NCI-H524 (cell line): ENCODE measurements around the gene RTL1.

Experiments used
- DNase-seq, 2 experiments: peaks; one replicate each; lab custom pipeline; 2025; lab: John Stamatoyannopoulos, UW

Gene RTL1

DNA sequence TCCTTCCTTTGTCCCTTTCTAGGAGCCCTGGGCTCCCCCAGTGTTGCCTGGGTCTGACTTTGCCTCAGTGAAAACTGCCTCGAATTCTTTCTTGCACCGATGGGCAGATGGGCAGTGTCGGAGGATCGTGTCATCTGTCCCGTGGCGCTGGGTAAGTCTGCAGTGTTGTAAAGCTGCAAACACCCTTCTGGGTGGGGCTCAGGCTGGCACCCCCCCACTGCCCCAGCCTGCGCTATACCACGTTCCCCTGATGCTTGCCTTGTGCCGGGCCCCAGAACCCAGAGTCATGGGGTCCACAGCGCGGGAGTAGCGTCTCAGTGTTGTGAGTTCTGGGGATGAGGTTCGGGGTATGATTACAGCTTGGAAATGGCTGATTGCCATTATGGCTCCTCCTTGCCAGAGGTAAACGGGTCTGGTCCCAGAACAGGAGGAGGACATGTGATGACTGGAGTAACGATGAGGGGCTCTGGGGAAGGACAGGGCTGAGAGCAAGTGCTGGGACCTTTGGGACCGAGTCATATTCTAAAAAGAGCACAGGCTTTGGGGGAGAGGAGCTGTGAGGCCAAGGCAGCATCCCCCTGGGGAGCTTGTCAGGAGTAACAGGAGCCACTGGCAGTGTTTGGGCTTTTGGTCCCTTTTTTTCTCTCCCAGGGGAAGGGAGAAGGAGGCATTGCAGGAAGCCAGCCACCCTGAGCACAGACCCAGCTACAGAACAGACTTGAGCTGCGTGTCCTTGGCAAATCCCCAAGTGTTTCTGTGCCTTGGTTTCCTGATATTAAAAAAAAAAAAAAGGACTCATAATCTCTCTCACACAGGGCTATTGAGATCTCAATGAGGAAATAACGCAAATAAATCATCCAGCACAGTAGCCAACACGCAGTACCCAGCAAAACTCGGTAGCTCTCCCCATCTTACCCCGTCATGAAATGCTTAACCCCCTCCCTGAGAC lies 4.3 kb downstream of the RTL1 start:
- DNase-seq, result peak in 1 of 2 experiments; percentile 52

DNA sequence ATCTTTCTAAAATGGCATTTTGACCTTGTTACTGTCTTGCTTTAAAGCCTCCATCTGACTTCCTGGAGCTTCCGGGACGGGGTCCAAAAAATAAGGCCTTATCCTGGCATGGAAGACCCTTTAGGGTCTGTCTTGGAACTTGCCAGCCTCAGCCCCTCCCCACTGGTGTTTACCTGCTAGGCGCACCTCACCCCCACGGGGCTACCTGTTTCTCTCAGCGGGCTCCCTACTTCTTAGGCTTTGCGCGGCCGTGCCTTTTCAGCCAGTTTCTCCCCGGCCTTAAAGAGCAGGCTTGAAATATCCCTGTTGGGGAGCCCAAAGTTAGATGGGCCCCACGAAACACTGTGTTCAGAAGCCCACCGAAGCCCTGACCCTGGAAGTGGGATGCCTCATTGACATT lies 5.1 kb downstream of the RTL1 start:
- DNase-seq, result no peak

DNA sequence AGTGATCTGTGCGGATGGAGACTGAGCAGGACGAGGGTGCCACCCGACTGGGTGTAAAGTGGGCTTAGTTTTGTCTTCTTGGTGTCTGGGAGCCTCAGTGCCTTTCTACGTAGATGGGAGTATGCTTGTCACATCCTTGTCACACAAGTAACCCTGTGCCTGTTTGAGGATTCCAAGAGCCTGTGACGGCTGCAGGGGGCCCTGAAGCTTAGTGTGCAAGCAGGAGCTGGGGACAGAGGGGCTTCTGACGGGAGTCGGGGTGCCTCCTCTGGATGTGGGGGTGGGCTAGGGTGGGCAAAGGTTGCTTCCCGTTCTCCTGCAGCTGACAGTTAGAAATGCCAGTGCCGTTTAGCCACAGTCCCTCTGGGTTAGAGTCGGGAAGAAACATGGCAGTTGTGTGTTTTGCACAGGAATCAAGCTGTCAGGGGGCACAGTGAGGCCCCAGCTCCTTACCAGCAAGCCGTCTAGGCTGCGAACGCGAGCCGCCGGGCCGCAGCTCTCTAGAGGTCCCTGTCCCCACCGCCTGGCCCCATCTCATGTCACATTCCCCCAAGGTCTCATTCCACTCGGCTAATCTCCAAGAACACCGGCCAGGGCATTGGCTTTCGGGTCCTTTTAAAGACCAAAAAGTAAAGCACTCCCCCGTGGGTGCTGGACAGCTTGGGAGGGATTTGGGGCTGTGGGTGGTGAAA lies 7.0 kb downstream of the RTL1 start:
- peak in 1 of 2 experiments; percentile 28 for DNase-seq

DNA sequence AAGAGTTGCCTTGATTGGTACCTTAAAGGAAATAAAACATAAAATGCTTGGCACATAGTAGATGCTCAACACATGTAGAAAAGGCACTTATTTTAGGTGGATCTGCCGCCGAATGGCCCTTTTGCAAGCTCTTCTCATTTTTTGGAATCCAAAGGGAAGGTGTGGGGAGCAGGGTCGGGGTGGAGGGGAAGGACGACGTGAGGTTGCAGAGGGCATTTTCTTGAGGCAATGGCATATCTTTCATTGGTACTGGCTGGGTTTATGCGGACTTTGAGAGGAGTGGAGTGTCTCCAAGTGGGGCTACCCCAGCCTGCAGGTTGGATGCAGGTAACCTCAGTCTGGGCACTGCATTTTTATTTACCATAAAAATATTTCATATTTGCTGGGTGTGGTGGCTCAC lies 8.1 kb downstream of the RTL1 start:
- no peak for DNase-seq

DNA sequence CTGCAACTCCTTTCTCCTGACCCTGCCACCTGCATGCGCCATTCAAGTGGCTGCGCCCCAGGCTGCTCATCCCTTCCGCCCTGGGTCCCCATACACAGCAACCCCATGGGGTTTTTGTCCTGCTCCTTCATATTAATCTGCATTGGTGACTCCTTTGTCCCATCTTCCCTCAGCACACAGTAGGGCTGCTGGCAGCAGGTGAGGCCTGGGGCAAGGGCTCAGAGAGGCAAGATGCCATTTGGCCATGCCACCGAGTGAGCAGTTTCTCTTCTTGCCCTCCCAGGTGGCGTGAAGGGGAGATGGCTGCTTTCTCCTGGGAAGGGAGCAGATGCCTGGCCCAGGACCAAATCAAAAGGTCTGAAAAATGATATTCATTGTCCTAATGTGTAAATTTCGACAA lies 9.1 kb downstream of the RTL1 start:
- no peak for DNase-seq

DNA sequence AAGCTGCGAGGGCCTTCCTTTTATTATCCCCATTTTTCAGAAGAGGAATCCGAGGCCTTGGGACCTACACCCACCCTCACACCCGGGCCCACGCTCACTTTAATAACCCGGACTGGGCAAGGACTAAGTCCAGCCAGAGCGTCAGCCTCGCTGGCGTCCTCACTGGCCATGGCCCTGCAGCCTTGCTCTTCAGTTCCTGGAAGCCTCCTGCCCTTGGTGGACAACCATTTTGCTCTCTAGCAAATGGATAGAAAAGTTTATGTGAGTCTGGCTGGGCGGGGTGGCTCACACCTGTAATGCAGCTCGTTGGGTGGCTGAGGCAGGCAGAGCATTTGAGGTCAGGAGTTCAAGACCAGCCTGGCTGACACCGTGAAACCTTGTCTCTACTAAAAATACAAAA lies 9.8 kb downstream of the RTL1 start:
- DNase-seq, result no peak

DNA sequence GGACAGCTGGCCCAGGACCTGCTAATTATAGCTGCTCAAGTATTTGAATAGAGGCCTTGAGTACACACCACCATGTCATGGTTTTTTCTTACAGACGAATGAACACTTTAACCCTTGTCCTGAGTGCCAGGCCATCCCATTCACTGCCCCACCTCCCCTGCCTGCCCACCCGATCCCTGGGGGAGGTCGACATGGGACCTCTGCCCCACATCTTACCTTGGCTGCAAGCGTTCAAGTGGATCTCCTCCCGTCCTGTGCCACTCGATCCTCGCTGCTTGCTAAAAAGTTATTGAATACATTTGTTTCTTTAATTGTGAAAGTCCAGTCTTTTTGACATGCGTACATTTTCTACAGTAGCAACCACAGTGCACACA lies 10.3 kb downstream of the RTL1 start:
- DNase-seq, result peak in 1 of 2 experiments; percentile 26

DNA sequence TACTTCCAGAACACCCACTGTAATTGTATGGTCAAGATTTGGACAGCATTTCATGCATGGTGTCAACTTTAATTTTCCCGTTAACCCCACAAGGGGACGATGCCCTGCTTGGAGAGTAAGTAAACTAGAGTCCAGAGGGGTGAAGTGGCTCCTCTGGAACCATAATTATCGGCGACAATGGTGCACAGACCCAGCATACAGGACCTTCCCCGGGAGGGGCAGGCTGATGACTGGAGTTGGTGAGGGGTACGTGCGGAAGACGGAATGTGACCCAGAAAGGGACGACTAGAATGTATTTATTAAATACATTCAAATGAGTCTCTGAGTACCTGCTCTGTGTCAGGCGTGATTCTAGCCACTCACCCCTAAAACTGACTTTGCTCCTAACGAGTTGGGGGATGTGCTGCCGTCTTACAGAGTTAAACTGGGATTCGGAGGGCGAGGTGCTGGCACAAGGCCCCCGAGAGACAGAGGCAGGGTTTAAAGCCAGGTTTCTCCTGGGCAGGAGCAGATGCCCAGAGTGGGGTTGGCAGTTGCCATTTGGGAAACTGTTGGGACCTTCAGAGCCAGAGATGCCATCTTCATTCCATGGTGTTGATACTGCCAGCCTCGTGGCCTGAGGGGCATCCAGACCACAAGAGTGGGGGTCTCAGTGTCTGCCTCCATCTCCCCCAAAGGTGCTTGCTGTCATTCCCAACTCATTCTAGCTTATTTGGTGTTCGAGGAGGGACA lies 10.9 kb downstream of the RTL1 start:
- no peak for DNase-seq

DNA sequence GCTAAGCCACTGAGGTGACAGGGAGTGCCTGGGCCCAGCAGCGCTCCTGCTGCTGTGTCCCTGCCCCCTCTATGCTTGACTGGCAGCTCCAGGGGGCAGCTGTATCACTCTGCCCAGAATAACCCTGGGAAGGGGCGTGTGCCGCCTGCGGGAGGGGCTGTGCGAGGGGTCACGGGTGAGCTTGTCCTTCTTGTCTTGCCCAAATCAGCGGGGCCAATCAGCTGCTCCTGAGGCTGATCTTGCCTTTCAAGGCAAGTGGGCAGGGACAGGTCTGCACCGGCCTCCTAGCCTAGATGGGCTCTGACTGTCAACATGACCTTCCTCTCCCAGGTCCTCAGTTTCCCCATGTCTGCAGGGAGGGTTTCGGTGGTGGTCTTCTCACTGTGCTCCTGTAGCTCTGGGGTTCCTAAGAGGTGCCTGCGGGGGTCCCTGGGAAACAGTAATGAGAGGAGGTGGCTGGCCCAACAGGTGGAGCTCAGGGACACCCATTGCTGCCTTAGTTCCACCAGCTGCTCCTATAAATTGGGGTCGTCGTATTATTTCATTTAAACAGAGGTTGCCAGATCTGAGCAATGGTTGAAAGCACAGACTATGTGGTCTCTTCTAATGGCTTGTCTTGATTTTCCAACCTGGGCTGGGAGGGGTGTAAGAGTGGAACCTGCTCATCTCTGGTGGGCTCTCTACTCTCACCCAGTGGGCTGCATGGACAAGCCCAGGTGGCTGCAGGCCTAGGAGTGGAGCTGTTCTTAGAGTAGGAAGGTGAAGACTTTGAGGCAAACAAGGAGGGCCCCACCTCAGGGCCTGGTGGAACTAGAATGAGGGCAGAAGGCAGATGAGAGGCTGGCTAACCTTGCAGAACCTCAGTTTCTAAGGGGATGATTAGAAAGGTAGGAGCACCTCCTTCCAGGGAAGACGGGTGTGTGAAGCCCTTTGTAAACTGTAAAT lies 11.7 kb downstream of the RTL1 start:
- DNase-seq, result no peak

DNA sequence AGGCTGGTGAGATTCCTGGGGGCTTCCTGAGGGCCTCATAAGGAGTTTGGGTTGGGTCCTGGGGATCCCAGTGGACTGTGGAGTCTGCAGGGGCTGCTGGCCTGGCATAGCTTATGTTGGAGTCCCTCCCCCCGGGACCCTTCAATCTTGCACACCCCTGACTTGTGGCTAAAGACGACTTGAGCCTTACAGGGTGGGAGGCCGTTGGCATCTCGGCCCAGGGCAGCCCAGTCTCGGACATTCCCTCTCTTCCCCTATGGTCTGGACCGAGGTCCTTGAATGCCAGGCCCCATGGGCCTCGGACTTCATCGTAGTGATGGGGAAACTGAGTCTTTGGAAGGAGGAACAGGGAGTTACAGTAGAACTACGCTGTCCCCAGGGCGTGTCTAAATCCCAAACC lies 12.5 kb downstream of the RTL1 start:
- DNase-seq, result no peak

DNA sequence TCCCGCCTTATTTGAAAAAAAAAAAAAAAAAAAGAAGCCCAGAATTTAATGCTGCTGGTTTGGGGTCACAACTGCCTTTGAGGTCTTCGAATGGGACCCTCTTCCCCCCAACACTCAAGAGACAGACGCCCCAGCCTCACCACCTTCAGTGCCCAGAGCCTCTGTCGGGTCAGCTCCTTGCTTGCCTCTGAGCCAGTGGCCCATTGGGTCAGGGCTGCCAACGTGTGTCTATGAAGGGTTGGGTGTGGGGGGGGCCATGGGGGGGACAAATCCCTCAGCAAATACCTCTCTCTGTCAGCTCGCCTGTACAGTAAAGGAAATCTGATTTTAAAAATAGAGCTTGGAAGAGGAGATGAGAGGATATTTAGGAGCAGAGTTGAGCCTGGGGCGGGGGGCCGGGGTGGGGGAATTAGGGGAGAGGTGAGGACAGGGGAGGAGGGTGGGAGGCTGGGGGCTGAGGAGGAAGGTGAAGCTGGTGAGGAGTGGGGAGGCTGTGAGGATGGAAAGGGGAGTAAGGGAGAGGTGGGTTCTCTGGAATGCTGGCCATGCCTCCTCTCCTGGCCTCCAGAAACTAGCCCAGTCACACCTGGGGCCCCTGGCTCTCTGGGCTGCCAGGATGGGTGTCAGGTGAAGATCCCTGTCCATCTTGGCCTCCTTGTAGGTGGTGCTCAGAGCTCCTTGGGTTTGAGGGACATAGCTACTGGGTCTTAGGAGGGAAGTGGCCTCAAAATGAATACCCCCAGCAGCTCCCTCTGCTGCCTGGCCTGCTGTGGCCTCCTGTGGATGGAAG lies 13.3 kb downstream of the RTL1 start:
- DNase-seq, result no peak

DNA sequence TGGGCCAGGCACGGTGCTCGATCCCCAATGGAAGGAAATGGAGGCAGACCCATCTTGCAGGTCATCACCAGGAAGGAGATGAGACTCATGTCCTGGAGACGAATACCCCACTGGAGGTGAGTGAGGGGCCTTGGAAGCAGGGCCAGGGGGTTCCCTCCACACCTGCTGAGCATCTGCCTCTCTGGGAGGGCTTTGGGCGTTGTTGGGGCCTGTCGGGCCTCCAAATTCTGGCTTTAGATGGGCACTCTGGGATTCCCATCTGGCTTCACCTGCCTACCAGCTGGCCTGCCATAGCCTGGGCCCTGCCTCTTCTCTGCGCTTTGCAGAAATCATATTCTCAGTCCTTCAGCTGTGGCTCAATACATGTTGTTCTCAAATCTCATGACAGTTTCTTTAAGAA lies 13.9 kb downstream of the RTL1 start:
- peak in 1 of 2 experiments; percentile 57 for DNase-seq

DNA sequence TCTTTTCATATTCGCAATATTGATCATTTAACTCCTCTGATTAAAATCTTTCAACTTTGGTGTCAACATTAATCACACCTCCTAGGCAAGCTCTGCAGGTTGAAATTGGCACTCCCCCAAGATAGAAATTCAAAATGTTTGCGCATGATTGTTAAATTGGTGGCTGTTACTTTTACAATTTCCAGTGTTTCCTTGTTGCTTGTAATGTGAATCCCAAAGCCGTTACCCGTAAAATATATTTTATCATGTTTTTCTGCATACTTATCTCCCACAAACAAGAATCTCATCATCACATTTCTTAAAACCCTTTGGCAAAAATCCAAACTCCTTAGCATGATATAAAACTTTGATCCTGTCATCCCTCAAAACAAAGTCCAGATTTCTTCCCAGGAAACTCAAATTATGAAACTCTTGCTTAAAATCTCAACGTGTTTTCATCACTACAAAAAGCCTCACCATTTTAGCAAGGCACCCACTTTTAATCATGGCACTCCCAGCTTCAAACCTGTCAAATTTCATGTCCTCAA lies 14.7 kb downstream of the RTL1 start:
- DNase-seq, result no peak

DNA sequence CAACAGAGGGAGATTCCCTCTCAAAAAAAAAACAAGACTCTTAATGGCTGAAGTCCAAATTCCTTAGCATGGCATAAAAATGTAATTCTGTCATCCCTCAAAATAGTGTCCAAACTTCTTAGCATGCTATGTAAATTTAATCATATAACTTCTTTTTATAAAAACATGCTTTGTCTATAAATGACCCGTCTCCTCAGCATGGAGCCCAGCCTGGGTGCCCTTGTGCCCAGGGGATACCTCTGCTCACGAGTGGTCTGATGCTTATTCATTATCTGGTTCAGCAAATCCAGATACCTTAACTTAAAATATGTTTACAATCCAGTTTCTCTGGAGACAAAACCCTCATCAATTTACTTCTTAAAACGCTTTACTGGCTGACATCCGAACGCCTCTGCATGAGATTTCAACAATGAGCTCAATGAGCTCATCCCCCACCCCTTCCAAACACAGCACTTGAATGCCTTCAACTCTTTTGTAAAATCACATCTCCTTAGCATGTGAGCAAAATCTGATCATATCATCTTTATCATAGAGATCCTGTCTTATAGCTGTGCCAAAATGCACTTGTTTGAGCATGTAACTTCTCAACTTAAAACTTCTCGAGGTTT lies 15.7 kb downstream of the RTL1 start:
- no peak for DNase-seq

DNA sequence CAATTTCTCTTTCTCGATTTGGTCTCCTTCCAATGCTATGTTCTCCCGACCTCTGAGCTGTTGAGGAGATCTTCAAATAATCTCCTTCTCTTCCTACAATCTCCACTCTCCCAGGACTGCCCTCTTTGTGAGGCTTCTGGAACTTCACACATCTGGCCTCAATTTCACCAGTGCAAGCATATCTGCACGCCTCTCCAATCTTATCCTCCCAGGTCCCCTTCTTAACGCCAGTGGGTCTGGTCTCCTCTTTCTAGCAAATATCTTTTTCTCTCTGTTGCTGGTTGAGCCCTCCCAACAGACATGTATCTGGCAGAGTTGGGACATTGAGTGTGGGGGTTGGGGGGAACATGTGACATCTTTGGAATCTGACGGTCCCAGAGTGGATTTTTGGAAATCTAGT lies 17.9 kb downstream of the RTL1 start:
- DNase-seq, result no peak

DNA sequence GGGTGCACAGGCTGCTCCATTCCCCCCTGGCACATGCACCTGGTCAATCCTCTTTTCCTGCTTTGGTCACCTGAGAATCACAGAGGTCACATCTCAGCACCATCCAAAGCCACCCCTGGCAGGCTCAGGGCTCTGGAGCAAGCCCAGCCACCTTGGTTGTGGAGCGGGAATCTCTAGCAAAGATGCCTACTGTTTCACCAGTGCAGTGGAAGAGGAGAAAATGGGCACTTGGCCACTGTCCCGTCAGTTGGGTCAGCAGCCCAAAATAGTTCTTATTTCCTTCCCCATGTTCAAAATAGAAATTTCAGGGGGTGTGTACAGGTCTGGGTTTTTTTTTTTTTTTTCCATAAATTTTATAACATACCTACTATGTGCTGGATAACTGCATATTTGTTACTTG lies 18.3 kb downstream of the RTL1 start:
- no peak for DNase-seq

DNA sequence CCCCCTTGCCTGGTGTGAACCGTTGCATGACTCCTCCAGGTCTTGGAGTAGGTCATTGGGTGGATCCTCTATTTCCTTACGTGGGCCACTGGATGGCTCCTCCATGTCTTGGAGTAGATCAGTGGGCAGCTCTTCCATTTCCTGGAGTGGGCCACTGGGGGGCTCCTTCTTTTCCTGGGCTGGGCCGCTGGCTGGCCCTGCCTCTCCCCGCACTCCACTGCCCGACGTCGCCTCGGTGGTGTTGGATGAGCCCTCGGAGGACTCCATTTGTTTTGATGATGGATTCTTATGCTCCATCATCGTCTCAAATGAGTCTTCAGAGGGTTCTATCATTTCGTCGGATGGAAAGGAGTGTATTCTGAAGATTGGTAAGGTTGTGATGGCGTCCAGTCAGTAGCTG lies 19.1 kb downstream of the RTL1 start:
- no peak for DNase-seq

DNA sequence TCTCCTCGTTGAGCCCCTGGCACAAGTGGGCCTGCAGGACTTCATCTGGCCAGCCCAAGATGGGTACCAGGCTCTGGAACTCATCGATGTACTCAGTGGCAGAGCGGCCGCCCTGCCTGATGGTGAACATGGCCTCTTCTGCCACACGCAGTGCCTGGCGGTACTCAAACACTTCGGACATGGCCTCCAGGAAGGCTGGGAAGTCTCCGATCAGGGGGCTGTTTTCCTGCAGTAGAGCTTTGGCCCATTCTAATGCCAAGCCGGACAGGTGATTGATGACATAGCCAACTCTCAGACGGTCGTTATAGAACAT lies 19.8 kb downstream of the RTL1 start:
- DNase-seq, result no peak

DNA sequence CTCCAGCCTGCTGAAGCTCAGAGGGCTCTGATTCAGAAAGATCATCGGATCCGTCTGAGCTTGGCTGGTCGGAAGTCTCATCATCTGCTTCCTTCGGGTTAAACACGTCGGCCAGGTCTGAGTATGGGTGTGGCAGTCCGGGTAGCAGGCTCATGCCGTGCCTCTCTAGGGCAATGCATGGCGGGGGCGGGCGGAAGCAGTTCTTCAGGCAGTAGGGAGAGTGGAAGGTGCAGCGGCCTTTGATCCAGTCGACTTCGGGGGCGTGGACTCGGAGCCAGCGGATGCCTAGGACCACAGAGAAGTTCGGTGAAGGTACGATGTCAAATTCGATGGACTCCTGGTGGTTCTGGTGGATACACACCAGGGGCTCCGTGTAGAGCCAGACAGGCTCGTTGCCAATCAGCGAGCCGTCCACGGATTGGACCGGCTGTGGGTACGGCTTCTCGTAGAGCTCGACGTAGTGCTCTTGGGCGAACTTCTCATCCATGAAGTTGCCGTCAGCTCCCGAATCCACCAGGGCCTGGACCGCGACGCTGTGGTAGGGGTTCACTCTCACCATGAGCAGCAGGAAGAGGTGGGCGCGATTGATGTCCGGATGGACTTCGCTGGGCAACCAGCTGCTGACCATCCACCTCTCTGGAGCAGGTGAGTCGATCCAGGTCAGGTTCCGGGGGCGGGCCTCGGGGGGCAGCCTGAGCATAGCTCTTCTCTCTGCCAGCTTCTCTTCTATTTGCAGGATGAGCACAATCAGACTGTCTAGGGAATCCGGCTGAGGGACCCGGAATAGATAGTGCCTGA lies 20.3 kb downstream of the RTL1 start:
- DNase-seq, result no peak
